Testis (tissue), 3 donors: ENCODE data around the gene SPIRE2. TPM values are rescaled to one million over a fixed set of nuclear protein-coding genes. Genes with fewer than 3 reads are reported as not detected.

Experiments used
- DNase-seq: peaks from one replicate; pipeline ENCODE4 v3.0.0-alpha.2; 2019
- H3K27ac ChIP-seq, 2 donors: fragments of 200-600 bp; sonication (generic); one replicate each; pipeline ENCODE4 v1.5.1; 2019
- H3K27me3 ChIP-seq: fragments of 200-600 bp; sonication (generic); one replicate; pipeline ENCODE4 v1.5.1; 2019
- H3K36me3 ChIP-seq: fragments of 200-600 bp; sonication (generic); one replicate; pipeline ENCODE4 v1.5.1; 2017; ENCODE audit warnings: low read depth; ENCODE audit errors: missing control alignments
- H3K4me1 ChIP-seq: fragments of 200-600 bp; sonication (generic); one replicate; pipeline ENCODE4 v1.5.1; 2019
- H3K4me3 ChIP-seq, 2 donors: fragments of 200-600 bp; sonication (generic); one replicate each; pipeline ENCODE4 v1.5.1; 2017 to 2019
- H3K9me3 ChIP-seq: fragments of 200-600 bp; sonication (generic); one replicate; pipeline ENCODE4 v1.5.1; 2017
- POLR2A ChIP-seq: fragments of 450-650 bp; IDR thresholded peaks from one replicate; pipeline ENCODE4 v1.6.1; 2017; ENCODE audit warnings: antibody characterized with exemption, mild to moderate bottlenecking, moderate library complexity
- WGBS, 2 donors: methylation state at CpG; one replicate each; pipeline ENCODE4 v1.1.5; 2018; 5-methylcytosine and 5-hydroxymethylcytosine counted together
- intact Hi-C: fragments of 100-400 bp; cut with DNase I; formaldehyde crosslinking; loops from one replicate; pipeline ENCODE4 v1.15.1; 2023; ENCODE audit warnings: low total_unique reads
- polyA plus RNA-seq: library from polyadenylated mRNA; stranded (reverse); fragments of 350-450 nt; fragmentation: Illumina TruSeq; extraction: RNeasy Lipid Tissue Mini Kit (QIAGEN cat#74804); gene quantifications from one replicate; pipeline ENCODE4 v1.2.3, GENCODE V29; 2014; ENCODE audit warnings: low read depth, low replicate concordance; ENCODE audit not compliant: insufficient read depth
- total RNA-seq, 2 donors: library from RNA; depleted of rRNA; stranded (reverse); fragments of >200 nt; gene quantifications; one replicate each; pipeline ENCODE4 v1.2.3, GENCODE V29; 2016
- TF ChIP-seq, protein P1 (sequence below), 3 experiments: fragments of 450-650 bp in 2 of 3; fragments of 200-600 bp in 1 of 3; sonication (generic) in 1 of 3; IDR thresholded peaks; one replicate each; pipeline ENCODE4 v1.5.1; 2016 to 2019; ENCODE audit warnings: antibody characterized with exemption in 3 of 3, mild to moderate bottlenecking in 2 of 3, moderate library complexity in 1 of 3

Gene SPIRE2
- total and polyA plus RNA-seq, 3 donors from 2014 or later, result 11.5 to 31.3 (median 20.9) TPM

DNA sequence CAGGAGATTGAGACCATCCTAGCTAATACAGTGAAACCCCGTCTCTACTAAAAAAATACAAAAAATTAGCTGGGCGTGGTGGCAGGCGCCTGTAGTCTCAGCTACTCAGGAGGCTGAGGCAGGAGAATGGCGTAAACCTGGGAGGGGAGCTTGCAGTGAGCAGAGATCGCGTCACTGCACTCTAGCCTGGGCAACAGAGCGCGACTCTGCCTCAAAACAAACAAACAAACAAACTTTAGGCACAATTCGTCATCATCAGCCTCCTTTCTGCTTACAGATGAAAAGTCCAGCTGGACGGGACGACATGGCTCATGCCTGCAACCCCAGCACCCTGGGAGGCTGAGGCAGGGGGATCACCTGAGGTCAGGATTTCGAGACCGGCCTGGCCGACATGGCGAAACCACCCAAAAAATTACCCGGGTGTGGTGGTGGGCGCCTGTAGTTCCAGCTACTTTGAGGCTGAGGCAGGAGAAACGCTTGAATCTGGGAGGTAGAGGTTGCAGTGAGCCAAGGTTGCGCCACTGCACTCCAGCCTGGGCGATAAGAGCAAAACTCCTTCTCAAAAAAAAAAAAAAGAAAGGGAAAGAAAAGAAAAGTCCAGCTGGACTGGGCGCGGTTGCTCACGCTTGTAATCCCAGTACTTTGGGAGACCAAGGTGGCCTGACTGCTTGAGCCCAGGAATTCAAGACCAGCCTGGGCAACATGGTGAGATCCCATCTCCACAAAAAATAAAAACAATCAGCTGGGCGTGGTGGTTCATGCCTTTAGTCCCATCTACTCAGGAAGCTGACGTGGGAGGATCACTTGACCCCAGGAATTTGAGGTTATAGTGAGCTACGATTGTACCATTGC, 1.5 kb upstream of the SPIRE2 start:
- H3K27ac ChIP-seq, result no peak overlapping the region
- no peak for DNase-seq
- WGBS, 2 donors, result 88 to 89% methylated on average over 21 to 26 of the region's 26 CpGs

DNA sequence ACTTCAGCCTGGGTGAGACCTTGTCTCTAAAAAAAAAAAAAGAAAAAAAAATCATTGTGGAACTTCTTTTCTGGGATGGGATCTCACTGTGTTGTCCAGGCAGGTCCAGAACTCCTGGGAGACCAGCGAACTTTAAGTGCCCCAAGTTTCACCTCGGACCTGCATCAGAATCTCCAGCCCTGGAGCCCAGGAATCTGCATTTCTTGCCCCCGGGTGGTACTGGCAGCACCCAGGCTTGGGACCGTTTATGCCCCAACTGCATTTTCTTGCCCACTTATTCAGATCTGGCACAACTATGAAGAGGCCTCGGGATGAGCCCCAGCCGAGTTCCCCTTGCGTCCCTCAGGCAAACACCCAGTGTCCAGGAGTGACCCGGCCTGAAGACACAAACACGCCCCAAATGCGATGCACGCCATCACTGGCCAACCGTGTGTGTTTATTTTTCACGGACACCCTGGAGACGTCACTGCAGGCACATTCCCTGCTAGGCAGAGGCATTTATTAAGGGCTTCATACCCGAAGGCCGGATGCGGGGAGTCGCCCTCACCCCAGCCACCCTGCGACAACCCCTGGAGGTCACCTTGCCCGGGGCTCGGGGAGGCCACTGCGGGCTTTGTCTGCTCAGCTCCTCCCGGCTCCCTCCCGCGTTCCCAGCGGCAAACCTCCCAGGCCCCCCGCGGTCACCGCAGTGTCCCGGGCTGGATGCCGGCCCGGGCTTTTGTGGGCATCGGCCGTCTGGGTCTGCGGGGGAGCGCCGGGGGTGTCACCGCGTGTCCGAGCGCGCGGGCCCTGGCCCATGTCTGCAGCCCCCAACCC, 684 bp upstream of the SPIRE2 start:
- DNase-seq, result peak; percentile 57
- Histone ChIP-seq H3K36me3 (no peaks in the 10 kb centered on the region), H3K27ac (peak overlapping the region; percentile 63 to 66), H3K4me1 (peaks cover 17% of the 10 kb centered on the region), H3K4me3 (peak overlapping the region; percentile 52 to 64), H3K9me3 (no peaks in the 10 kb centered on the region), H3K27me3 (no peaks in the 10 kb centered on the region)
- intact Hi-C loops, result no loop called here
- 6 to 44% methylated on average over 3 to 27 of the region's 43 CpGs for WGBS, 2 donors
- TF ChIP-seq, protein P1, sequence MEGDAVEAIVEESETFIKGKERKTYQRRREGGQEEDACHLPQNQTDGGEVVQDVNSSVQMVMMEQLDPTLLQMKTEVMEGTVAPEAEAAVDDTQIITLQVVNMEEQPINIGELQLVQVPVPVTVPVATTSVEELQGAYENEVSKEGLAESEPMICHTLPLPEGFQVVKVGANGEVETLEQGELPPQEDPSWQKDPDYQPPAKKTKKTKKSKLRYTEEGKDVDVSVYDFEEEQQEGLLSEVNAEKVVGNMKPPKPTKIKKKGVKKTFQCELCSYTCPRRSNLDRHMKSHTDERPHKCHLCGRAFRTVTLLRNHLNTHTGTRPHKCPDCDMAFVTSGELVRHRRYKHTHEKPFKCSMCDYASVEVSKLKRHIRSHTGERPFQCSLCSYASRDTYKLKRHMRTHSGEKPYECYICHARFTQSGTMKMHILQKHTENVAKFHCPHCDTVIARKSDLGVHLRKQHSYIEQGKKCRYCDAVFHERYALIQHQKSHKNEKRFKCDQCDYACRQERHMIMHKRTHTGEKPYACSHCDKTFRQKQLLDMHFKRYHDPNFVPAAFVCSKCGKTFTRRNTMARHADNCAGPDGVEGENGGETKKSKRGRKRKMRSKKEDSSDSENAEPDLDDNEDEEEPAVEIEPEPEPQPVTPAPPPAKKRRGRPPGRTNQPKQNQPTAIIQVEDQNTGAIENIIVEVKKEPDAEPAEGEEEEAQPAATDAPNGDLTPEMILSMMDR (IDR thresholded peaks at IDR 0.05), result no peak
- TF ChIP-seq POLR2A, result no peak

More for the DNA sequence above, 1.5 kb upstream of the SPIRE2 start:
- H3K36me3 ChIP-seq, result no peaks in the 10 kb centered on the region
- H3K4me3 ChIP-seq, result no peak overlapping the region
- TF ChIP-seq, protein P1 (IDR thresholded peaks at IDR 0.05), result no peak
- no peak for TF ChIP-seq POLR2A
- peaks cover 20% of the 10 kb centered on the region for H3K4me1 ChIP-seq
- H3K9me3 ChIP-seq, result no peaks in the 10 kb centered on the region
- H3K27me3 ChIP-seq, result no peaks in the 10 kb centered on the region
- intact Hi-C loops, result no loop called here

DNA sequence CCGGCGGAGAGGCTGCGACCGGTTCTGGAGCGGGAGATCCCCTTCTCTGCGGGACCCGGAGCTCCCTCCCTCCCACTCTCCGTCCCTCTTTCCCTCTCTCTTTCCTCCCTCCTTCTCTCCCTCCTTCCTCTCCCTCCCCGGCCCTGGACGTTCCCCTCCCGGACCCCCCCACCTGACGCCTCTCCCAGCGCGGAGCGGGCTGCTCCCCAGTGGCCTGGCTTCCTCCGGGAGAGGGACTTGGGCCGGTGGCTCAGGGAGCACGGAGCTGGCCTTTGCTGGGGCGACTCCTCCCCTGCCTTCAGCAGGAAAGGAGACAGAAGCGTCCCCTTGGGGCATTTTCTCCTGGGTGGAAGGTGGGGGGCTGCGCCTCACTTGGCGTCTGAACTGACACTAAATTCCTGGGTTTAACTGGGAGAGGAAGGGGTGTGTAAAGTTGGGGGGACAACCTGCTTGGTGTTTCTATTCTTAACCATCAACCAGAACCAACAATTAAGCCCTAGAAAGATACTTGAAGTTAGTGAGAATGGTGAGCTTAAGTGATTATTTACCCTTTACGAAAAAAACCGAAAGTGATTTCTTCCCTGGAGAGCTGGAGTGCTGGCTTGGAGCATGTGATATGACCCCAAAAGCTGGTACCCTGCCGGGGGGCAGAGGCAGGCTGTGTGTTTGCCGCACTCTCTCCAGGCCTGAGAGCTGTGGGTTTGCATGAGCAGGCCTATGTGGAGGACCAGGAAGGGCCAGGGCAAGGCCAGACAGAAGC, 775 bp downstream of the SPIRE2 start:
- Histone ChIP-seq H3K4me1 (peaks cover 7% of the 10 kb centered on the region), H3K4me3 (peak overlapping the region; percentile 41 to 49), H3K27ac (no peak overlapping the region), H3K27me3 (no peaks in the 10 kb centered on the region), H3K9me3 (no peaks in the 10 kb centered on the region), H3K36me3 (no peaks in the 10 kb centered on the region)
- TF ChIP-seq POLR2A, result no peak
- TF ChIP-seq, protein P1 (IDR thresholded peaks at IDR 0.05), result no peak
- 11 to 13% methylated on average over 23 to 26 of the region's 26 CpGs for WGBS, 2 donors
- intact Hi-C loops, result no loop called here
- no peak for DNase-seq

DNA sequence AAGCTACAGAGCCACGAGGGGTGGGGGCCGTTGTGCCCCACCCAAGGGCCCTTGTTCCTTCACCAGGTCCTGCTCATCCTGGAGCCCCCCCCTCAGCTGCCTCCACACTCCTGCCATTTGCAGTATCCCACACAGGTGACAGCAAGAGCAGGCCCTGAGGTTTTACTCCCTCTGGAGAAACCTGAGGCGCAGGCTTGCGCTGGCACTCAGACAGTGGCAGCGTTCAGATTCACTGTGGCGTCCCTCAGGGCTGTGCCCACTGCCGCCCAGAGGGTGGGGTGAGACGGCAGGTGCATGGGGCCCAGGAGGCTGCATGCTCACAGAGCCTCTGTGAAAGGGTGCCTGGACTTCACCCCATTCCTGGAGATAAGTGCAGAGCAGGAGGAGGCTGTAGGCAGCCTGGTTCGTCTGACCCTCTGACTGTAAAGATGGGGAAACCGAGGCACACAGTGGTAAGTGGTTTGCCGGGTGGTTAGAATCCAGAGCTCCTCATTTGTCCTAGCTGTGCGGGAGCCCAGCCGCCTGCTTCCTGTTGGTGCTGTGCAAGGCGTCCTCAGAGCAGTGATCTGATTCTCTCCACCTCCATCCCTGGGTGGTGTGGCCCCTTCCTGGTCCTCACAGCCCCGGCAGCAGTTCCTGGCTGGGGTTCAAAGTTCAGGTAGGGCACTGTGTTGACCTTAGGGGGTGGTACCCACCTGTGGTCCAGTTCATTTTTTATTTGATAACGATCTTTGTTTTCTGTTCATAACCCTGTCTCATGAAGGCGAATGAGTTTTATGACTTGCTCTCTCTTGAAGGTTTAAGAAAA, 1.6 kb downstream of the SPIRE2 start:
- no peak overlapping the region for H3K27ac ChIP-seq
- no peaks in the 10 kb centered on the region for H3K9me3 ChIP-seq
- no peak for DNase-seq
- intact Hi-C loops, result no loop called here
- no peaks in the 10 kb centered on the region for H3K27me3 ChIP-seq
- H3K4me1 ChIP-seq, result peaks cover 7% of the 10 kb centered on the region
- H3K36me3 ChIP-seq, result no peaks in the 10 kb centered on the region
- no peak overlapping the region for H3K4me3 ChIP-seq
- 75 to 86% methylated on average over 16 to 17 of the region's 17 CpGs for WGBS, 2 donors
- TF ChIP-seq POLR2A, result no peak
- TF ChIP-seq, protein P1 (IDR thresholded peaks at IDR 0.05), result no peak
